Measurements from ENCODE around the gene WDR64.

The WDR64 gene

DNA sequence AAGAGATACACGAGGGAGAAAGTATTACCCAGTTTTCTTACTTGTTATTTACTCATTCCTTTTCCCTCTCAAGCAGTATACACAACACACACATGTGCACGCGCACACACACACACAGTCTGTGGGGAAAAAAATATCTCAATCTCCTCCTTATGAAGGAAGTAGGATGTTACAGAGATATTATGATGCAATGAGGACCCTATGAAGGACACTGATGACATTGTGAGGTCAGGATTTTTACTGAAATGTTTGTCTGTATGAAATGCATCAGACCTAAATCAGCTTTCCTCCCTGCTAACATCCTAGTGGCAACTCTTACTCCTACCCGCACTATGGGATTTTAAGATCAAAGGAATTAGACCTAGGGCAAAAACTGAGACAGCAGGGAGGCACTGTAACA is at the start of gene WDR64:
Gene WDR64, plus strand, starts transcription at position 270 of the 400 bp plus-strand sequence. CDS start 204 bp downstream, outside the sequence.
- DNase-seq: no peak

DNA sequence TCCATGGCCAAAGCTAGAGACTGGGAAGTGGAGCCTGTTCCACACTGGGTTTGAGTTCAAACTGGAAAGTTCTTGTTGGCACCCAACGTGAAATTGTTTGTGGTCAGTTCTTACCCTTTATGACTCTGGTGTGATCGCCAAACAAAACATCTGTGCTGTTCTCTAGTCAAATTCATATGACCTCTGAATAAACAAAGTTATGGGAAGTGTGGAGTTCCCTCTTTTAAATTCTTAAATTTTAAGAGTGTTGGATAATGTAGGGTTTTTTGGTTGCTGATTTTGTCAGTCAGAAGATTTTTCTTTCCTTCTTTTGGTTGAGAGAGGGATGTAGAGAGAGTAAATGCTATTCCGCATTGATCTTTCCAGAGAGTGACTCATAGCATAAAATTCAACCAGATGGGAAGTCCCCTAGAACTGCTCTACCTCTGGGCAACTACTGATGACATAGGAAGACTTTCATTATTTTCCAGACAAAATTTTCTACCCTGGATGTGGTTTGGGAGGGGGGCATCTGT is 48.3 kb upstream of the WDR64 start:
- no peak for DNase-seq

DNA sequence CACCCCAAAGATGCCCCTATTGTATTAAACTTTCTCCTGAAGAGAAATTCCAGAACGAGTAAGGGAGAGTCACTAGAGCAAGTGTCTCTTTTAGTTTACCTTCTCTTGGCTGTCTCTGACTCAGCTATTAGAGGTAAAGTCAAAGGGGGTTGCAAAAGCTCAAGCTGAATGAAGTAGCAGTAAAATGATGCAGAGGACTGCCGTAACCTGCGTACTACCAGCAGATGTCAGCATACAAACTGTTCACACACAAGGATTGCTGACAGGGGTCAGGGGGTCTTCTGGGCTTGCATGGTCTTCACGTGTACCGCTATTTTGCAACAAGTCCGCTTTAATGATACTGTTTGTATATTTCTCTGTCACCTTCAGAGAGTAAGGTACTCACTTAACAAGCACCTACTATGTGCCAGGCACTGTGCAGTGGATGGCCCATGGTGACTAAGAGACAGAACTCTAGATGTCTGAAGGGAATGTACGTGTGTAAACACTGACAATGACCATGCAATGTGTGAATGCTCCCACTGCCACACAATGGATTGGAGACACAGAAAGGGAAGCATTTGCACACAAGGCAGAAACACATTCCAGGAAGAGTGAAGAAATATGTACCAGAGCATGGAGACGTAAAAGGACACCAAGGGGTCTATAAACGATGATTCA is 46.8 kb upstream of the WDR64 start:
- no peak for DNase-seq

DNA sequence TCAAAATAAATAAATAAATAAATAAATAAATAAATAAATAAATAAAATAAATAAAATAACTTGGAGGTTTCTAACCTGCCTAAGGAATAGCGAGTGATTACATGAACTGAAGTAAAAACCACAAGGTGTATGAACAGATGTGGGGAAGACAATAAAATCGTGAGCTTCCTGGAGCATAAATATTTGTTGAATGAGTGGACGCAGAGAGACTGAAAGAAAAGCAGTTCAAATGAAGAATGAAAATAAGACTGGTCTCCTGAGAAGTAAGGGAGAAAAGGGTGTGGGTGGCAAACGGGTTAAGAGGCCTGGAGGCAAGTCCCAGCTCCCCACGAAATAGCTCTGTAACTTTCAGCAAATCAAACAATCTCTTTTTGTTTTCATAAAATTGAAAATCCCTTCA is 45.5 kb upstream of the WDR64 start:
- DNase-seq: no peak

DNA sequence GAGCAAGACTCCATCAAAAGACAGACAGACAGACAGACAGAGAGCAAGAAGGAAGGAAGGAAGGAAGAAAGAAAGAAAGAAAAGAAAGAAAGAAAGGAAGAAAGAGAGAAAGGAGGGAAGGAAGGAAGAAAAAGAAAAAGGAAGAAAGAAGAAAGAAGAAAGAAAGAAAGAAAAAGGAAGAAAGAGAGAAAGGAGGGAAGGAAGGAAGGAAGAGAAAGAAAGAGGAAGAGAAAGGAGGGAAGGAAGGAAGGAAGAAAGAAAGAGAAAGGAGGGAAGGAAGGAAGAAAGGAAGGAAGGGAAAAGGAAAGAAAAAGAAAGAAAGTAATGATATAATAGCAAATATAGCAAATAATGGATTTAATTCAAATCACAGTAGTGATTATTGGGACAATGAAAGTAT is 44.6 kb upstream of the WDR64 start:
- no peak for DNase-seq

DNA sequence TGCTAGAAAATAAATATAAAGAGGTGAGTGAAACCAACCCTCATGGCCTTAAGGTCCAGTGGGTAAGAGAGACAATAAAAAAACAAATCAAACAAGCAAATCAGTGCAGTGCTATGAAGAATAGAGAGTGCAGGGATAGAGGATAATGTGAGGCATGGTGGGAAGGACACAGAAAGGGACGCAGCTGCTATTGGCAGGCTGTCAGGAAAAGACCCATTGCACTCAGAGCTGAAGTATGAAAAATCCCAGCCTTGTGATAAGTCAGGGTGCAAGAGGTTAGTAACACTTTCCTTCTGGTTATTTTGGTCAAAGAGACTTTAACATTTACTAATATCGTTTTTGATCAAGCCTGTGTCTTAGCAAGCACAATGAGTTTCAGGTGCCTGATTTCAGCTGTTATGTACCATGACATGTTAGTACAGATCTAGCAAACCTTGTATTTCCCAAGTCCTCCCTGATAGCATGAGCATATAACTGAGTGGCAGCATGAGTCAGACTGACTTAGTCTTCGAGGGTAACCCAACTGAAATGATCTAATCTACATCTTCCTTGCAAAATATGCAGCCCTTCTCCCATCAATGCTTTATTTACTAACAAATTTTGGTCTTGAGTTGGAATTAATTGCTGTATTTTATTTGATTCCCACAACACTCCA is 43.6 kb upstream of the WDR64 start:
- DNase-seq: no peak

DNA sequence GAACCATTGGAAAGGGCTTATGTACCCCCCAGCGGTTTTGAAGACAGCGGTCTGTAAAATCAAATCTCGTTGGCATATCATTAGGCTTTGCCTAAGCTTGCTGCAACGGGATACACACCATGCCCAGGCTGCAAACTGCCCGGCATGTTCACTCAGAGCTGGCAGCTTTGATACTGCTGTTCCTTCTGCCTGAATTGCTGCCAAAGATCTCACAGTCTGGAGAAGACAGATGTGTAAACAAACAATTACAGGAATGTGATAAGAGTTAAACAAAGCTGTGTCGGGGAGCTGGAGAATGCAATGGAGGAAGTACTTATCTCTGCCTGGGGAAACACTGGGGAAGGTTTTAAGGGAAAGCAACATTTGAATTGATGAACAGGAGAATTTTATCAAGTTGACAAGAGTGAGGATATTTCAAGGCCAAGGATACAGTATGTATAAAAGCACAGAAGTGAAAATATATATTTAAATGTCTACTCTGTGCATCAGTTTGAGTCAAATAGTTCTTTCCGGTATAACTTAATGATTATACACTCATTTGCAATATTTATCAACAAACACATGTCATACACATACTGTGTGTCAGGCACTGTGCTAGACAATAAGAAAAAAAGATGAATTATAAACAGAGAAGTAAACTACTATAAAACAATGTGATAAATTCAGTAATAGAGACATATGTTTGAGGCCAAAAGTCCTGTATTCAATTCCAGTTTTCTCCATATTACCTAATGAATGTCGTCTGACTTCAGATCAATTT is 41.8 kb upstream of the WDR64 start:
- no peak for DNase-seq

DNA sequence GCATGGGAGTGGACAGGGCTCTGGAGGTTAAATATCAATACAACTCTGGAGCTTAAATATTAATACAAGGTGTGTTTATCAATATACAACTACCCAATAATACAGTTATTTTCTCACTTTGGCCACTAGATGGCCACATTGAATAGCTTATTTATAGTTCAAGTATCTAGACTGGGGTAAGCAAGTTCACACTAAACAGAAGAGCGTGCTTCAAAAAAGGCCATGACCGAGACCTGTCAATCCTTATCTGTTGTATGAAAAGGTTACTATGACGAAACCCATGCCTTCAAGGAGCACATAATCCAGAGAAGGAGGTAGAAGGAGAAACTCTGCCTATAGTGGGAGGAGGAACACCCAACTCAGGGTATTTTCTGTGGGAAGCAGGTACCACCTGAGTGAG is 41.0 kb upstream of the WDR64 start:
- no peak for DNase-seq

DNA sequence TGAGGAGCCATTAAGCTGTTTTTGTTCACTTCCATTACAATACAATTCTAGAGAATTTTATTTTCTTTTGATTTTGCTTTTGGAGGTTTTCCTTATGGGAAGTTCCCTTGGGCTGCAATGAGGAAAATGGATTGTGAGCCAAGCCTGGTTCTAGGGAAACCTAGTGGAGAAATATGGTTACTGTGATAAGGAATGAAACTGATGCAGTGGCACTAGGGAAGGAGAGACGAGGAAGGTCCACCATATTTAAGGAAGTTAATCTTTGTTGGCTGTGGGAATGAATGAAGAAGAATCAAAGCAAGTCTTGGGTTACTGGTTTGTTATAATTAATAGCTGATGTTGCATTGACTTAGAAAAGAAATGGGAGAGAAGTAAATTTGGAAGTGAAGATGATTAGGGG is 40.3 kb upstream of the WDR64 start:
- DNase-seq: no peak

DNA sequence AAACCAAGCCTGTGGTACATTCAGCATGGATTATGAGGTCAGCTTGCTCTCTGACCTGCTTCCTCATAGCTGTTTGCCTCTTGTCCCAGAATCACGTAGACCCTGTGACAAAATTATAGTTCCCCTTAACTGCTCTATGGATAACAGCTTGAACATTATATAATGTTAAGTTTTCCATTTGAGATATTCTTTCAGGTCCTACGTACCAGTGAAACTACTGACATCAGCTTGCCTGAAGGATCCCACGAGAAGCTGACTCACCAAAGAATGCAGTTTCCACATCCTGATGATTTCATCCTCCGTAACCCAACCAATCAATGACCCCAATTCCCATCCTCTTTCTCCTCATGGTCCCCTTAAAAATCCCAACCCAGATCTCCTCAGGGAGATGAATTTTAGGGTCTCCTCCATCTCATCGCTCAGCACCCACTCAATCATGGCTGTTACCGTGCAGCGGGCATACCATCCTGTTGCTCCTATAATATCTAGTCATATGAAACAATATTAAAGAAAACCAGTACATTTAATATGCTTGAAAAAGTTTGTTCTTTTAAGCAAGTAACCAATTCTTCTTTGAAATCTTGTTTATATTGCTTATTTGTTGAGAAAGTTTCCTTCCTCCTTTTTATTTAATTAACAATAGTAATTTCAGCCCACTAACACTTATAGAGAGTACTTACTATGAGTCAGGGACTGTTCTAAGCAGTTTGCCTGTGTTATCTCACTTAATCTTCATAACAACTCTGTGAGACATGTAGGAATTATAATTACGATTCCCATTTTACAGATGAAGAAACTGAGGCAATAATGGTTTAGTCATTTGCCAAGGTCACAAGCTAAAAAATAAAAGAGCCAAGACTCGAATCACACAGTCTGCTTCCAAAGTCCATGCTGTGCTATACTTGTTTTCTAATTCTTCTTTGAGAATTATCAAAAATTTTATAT is 39.3 kb upstream of the WDR64 start:
- no peak for DNase-seq

DNA sequence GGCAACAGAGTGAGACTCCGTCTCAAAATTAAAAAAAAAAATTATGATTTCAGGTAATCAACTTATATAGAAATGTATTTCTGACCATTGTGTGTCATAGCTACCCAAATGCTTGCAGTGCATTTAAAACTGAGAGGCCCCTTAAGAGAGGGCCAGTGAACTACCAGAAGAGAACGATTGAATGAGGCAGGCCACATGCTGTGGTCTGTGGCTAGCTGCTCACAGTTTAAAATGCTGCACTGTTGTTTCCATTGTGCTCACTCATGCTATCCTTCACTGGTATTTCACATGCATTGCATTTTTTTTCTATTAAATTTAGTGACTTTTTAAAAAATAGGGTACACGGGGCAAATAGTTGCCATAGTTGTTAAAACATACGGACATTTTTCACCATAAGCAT is 37.9 kb upstream of the WDR64 start:
- no peak for DNase-seq

DNA sequence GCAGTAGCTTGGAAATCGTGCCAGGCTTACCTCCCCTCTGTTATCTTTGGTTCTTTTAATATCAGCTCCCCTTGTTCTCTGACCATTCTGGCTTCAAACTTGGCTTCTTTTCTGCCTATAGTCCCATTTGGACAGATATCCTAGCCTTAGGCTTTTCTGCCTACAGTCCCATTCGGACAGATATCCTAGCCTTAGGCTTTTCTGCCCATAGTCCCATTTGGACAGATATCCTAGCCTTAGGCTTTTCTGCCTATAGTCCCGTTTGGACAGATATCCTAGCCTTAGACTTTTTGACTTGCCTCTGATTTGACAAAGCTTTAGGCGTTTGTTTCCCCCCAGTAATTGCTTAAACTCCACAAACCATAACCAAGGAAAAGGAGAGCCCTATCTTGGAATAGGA is 37.5 kb upstream of the WDR64 start:
- DNase-seq: no peak

DNA sequence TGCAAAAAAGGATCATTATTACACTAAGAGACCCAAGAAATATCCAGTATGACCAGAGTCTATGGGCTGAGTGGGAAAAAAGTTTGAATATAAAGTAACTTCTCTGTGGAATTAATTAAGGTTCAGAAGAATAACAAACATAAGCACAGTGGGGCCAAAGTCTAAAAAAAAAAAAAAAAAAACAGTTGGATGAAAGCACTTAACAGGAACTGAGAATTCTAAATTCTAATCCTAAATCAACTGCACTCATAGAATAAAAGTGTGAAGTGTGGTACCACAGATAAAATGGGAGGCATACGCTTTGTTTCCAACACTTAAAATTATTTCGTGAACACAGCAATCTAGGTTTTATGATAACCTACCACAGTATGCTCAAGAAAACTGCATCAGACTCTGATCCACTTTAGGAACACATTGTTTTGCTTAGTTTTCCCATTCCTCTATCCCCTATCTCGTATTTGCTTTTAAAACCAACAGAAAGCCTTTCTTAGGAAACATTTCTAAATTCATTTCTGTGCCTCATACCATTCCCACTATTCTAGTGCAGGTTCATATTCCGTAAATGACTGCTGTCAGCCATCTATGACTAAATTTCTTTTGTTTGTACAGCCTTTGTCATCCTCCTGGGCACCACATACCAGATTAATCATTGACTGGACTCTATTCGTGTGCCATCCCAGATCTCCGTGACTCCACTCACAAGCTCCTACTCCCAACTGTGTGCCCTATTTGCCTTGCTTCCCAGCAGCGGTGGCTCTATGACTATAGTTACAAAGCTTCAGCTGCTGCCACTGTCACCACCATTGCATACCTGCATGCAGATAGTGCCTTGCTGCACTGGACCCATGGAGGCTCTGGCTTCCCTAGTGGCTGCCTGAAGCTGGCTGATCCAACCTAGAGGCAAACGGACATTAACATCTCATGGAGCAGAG is 36.8 kb upstream of the WDR64 start:
- no peak for DNase-seq

DNA sequence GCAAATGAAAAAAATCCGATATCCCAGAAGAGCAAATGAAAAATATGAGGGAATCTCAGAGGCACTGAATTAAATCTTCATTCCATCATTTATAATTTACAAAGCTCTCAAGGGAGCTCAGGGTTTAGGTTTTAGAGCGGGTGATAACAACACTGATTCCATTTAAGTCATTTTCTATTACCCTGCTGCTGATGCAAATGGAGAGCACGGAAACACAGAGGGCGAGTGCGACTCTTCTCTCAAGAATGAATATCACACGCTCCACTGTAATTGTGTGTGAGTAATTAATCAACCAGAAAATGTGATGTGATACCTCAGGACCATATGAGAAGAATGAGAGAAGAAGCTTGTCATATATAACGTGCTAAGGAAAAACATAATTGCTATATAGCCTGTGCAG is 34.7 kb upstream of the WDR64 start:
- no peak for DNase-seq

DNA sequence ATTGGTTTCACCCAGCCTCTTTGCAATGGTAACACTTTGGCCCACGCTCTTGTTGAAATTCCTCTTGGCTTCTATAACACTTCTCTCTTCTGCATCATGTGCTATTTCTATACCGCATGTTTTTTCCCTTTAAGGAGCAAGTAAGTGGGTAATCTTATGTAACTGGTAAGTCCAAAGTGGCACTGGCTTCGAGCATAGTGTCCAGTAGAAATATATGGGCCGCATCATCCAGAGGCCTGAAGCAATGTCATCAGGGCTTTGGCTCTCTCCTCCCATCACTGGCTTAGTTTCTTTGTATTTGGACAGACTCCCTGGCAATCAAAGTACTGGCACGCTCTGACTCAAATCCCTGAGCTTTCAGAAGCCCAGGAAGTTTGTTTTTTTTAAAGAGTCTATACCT is 29.4 kb upstream of the WDR64 start:
- no peak for DNase-seq

DNA sequence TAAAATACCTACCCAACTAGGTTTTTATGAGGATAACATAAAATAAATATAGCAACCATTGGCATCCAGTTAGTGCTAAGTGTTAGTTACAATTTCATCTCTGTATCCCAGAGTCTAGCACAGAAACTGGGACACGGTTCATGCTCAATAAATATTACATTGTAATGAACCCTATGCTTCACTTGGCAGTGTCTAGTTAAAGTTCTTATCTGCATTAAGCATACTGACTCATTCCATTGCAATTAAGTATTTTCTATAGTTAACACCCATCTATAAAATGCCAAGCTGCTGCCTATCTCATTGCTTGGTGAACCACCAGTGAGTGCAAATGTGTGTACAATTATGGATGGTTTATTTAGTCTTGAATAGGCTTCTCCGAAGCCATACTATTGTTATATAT is 27.1 kb upstream of the WDR64 start:
- DNase-seq: no peak

DNA sequence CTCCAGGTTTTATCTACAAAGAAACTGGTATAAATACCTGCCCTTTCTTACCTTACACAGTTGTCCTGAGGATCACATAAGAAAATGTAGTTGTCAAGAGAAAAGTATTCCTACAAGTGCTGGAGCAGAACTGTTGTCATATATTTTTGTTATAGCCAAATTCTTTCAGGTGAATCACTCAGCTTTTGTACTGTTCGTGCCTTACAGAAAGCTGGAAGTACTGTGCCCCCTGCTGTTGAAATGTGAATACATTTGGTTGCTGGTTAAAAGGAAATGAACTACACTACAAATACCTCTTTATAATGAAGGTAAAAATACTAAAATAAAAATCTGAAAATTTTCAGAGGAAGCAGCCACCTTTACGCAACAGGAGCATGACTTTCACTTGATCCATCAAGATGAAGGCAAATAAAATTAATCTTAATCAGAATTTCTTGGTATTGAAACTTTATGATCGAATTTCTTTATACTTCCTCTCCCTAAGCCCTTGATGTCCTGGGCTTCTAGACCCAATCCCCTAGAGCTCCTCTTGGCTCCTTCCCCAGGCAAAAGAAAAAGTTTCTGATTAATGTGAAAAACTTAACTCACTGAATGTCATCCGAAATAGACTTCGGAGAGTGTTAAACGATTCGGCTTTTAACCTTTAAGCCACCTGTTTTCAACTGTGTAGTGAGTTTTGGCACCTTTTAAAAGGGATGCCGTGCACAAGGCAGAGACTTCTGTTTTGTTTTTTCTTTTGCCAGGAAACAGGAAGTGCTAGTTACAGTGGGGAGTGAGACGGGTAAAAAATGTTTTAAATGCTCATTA is 24.4 kb upstream of the WDR64 start:
- no peak for DNase-seq

DNA sequence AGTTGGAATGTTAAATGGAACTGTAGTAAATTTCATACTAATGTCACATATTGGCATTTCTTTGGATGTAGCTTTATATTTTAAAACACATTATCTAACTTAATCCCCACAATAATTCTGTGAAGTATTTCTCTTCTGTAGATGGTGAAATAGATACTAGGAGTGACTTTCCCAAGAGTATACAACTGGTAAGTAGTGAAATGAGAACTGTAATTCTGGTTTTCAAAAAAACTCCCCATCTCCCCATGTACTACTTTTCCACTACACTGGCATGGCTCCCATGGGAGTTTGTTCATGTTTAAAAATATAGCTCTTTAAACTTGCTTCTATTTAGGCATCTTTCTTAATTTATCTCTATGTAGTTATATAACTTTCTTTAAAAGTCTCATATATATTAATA is 22.1 kb upstream of the WDR64 start:
- no peak for DNase-seq

DNA sequence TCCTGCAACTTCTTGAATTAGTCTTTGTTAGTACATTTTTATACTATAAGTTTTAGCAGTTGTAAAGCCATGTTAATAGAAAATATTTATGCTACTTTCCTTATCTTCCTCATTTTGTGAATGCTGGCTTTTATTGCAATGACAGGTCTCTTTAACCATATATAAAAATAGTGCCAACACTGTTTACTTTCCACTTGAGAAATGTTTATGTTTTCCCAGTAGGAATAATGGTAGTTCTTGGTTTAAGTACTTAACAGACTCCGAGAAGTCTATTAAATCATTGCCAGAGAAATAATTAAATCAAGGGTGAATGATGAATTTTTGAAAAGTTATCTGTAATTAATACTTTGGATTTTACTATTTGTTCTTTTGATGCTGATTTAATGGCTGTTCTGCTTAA is 21.6 kb upstream of the WDR64 start:
- no peak for DNase-seq

DNA sequence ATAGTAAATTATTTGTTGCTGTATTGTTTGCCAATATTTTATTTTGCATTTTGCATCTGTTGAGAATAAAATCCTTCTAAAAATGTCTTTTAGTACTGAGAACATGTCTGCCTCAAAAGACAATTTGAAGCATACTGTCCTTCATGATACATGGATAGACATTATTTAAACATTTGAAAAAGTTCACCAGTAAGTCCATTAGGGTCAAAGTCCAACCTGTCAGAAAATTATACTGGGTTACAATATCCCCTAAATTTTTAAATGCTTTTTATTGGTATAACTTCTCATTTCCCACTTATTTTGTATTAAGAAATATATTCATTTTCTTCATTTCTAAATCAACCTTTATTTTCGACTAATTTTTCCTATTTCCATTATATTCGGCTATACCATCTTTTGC is 21.2 kb upstream of the WDR64 start:
- DNase-seq: no peak

DNA sequence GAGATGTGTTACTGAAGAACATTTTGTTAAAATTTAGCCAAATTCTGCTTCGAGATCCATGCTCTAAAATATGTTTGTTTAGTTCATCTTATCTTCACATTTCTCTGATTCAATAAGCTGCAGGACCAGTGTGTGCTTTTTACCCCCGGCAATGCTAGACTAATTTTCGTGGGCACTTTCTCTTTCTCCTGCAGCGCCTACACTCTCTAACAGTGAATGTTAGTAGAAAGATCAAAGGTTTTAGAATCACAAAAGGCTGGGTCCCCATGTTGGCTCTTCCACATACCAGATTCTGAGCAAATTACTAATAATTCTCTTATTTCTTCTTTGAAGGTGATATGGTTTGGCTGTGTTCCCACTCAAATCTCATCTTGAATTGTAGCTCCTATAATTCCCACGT is 20.4 kb upstream of the WDR64 start:
- DNase-seq: no peak

All from 8988T (cell line).